Measurements from ENCODE around the gene LRRC18.

LRRC18 gene

DNA sequence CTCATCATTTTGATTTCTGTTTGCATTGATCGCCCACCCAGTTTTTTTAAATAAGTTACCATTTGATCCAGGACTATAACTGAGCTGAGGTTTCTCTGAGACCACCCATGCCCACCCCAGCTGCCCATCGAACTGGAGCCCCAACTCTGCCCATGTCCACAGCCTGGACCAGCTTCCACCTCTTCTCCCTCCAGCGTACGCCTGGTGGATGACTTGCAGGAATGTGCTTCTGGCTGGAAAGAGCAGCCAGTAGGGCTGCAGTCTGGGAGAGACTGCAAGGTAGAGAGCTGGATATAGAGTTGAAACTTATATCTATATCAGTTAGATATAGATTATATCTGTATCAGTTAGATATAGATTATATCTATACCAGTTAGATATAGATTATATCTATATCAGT, 25.8 kb upstream of the LRRC18 start:
- POLR2A ChIA-PET (ENCODE audit: low non-redundant PET): no interaction called here
- TF ChIP-seq, protein P1, sequence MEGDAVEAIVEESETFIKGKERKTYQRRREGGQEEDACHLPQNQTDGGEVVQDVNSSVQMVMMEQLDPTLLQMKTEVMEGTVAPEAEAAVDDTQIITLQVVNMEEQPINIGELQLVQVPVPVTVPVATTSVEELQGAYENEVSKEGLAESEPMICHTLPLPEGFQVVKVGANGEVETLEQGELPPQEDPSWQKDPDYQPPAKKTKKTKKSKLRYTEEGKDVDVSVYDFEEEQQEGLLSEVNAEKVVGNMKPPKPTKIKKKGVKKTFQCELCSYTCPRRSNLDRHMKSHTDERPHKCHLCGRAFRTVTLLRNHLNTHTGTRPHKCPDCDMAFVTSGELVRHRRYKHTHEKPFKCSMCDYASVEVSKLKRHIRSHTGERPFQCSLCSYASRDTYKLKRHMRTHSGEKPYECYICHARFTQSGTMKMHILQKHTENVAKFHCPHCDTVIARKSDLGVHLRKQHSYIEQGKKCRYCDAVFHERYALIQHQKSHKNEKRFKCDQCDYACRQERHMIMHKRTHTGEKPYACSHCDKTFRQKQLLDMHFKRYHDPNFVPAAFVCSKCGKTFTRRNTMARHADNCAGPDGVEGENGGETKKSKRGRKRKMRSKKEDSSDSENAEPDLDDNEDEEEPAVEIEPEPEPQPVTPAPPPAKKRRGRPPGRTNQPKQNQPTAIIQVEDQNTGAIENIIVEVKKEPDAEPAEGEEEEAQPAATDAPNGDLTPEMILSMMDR (conservative IDR thresholded peaks at IDR 0.05; ENCODE audit: low read depth): no peak
- no peak for DNase-seq (ENCODE audit: low spot score)
- CTCF ChIA-PET: no interaction called here
- H3K27ac ChIP-seq: no peak overlapping the region

DNA sequence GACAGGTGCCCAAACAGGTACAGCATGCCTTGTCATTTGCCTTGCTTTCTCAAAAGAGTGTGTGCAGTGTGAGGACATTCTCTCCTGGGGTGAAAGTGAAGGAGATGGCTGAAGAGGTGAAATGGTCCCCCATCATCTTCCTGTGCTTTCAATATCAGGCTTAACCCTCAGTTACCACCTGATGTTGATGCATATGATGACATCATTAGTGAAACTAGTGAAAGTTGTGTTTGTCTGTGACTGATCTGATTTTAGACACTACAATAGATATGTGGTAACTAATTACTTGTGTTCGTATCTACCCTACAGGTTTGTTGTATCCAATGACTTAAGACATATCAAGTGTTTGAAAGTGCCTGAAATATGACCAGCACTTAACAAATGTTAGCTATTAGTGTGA, 24.4 kb upstream of the LRRC18 start:
- TF ChIP-seq, protein P1 (conservative IDR thresholded peaks at IDR 0.05; ENCODE audit: low read depth): no peak
- H3K27ac ChIP-seq: no peak overlapping the region
- CTCF ChIA-PET: no interaction called here
- DNase-seq (ENCODE audit: low spot score): no peak
- POLR2A ChIA-PET (ENCODE audit: low non-redundant PET): no interaction called here

DNA sequence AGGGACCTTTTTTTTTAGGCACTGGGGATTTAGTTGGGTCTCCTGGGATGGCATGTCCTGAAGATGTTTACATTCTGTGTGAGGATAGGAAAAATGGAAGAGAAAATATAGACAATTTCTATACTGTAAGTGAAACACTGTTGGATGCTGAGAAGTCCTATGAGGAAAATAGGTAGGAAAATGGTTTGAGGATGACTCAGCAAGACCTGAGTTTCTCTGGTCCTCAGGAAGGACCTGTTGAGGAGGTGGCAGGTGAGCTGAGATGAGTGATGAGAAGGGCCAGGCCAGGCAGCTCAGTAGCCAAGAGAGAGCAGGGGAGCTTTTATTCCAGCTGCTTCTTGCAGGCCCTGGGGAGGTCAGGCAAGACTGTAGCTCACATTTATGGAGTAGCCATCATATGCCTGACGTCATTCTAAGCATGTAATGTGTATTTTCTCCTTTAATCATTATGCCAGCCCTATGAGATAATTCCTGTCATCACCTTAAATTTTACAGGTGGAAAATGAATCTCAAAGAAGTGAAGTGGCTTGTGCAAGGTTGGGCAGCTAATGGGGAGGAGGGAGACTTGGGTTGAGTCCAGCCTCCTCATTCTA, 19.1 kb upstream of the LRRC18 start:
- no peak for DNase-seq (ENCODE audit: low spot score)
- no peak overlapping the region for H3K27ac ChIP-seq
- ChIA-PET POLR2A (ENCODE audit: low non-redundant PET) (no interaction called here), CTCF (no interaction called here)
- TF ChIP-seq, protein P1 (conservative IDR thresholded peaks at IDR 0.05; ENCODE audit: low read depth): no peak

DNA sequence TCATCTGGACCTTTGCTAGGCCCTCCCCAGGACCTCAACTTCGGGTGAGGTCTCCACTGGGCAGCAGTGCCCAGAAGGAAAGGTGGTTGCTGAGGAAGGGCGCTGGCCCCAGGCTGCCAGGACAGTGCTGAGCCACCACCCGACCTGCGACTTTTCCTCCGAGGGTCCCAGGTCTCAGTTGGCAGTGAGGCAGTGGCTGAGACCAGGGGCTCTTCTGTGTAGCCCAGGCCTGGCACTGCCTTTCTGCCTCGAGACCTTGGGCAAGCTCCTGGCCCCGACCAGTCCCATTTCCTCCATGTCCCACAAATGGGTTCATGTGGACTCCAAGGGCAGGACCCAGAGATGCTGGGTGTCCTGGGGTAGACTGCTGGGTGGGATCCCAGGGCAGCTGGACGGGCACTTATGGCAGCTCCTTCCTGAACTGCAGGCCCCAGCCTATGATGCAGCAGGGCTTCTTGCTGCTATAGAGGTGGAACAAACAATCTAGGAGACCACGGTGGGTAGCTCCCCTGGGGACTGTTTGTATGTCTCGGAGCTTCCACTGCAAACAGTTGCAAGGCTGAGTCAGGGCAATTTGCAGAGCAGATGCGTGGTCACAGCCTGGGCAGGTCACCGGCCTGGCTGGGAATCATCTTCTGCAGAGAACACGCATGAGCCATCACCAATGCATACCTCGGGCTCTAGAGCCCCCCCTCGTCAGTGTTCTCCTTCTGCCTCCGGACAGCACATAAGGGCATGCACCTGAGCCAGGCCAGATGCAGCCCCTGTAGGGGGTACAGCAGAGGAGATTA, 17.9 kb upstream of the LRRC18 start:
- ChIA-PET POLR2A (ENCODE audit: low non-redundant PET) (no interaction called here), CTCF (interaction anchor here (0.6 kb wide), 1 partner anchor 426 kb away, joined by 3 read pairs; no protein-coding TSS in a partner anchor)
- H3K27ac ChIP-seq: no peak overlapping the region
- TF ChIP-seq, protein P1 (conservative IDR thresholded peaks at IDR 0.05; ENCODE audit: low read depth): no peak
- no peak for DNase-seq (ENCODE audit: low spot score)

DNA sequence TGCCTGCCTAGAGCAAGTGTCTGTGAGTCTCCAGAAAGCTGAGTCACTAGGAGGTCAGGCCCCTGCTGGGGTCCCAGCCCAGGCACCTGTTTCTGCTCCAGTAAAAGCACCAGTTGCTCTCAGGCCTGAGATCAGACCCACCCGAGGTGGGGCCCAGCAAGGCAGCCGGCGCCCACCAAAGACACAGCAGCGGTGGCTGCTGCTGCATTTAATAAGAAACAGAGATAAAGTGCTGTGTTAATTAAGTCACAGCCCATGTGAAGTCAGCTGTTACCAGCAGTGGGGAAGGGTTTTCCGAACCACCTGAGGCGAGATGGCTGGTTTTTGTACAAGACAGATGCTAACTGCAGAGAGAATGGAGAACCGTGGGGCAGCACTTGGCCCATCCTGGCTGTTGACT, 12.1 kb upstream of the LRRC18 start:
- TF ChIP-seq, protein P1 (conservative IDR thresholded peaks at IDR 0.05; ENCODE audit: low read depth): no peak
- H3K27ac ChIP-seq: no peak overlapping the region
- ChIA-PET CTCF (interaction anchor here (0.7 kb wide), 1 partner anchor 344 kb away, joined by 5 read pairs; no protein-coding TSS in a partner anchor), POLR2A (ENCODE audit: low non-redundant PET) (no interaction called here)
- no peak for DNase-seq (ENCODE audit: low spot score)

DNA sequence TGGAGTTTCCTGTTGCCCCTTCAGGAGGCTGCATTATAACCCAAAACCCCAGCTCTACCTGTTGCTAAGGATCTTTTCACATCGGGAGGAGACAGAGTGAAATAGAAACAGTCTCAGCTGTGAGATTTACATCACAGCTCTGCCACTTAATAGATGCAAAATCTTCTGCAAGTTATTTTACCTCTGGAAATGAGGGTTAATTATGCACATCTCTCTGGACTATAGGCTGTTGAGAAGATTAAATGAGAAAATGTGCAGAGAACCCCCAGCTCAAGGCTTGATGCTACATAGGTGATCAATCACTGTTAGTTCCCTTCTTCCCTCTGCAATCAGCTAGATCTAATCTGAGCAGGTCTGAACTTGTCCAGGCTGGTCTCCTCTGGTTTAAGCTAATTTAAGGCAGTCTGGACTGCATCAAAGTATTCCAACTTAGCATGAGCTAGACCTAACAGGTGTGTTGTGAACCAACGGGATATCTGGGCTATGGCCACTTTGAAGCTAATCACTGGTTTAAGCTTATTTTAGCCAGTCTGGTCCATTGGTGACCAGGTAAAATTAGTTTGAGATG, 8.9 kb upstream of the LRRC18 start:
- POLR2A ChIA-PET (ENCODE audit: low non-redundant PET): no interaction called here
- DNase-seq (ENCODE audit: low spot score): no peak
- TF ChIP-seq, protein P1 (conservative IDR thresholded peaks at IDR 0.05; ENCODE audit: low read depth): no peak
- no peak overlapping the region for H3K27ac ChIP-seq
- CTCF ChIA-PET: interaction anchor here (0.6 kb wide), 1 partner anchor 23 kb away, joined by 3 read pairs; no protein-coding TSS in a partner anchor
